ENCODE results near the gene PPP1R18.

Gene PPP1R18

DNA sequence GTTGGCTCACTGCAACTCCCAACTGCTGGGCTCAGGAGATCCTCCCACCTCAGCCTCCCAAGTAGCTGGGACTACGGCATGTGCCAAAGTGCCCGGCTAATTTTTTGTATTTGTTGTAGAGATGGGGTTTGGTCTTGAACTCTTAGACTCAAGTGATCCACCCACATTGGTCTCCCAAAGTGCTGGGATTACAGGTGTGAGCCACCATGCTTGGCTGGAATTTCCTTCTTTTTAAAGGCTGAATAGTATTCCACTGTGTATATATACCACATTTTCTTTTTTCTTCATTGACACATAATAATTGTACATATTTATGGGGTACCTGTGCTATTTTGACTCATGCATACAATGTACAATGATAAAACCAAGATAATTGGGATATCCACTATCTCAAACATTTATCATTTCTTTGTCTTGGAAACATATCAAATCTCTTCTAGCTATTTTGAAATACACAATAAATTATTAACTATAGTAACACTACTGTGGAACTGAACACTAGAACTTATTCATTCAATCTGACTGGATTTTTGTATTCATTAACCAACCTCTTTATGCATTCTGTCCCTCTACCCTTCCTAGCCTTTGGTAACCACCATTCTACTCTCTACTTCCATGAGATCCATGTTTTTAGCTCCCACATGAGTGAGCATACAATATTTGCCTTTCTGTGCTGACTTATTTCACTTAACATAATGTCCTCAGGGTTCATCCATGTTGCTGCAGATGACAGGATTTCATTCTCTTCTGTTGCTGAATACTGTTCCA, 22.8 kb upstream of the PPP1R18 start:
- H3K27ac ChIP-seq = no peak overlapping the region
- TF ChIP-seq CTCF (IDR thresholded peaks at IDR 0.05) = no peak
- H3K9ac ChIP-seq = no peak overlapping the region
- H3K4me1 ChIP-seq = no peaks in the 10 kb centered on the region
- no peak overlapping the region for H3K4me3 ChIP-seq (ENCODE audit: low read depth, low read length)
- no peaks in the 10 kb centered on the region for H3K79me2 ChIP-seq
- no peak overlapping the region for H3K4me2 ChIP-seq (ENCODE audit: low read length)
- H3K9me3 ChIP-seq (ENCODE audit: control insufficient read depth, low read length) = no peaks in the 10 kb centered on the region
- H3K36me3 ChIP-seq (ENCODE audit: control insufficient read depth, insufficient read depth, low read length) = no peaks in the 10 kb centered on the region
- H3K27me3 ChIP-seq (ENCODE audit: control insufficient read depth, insufficient read depth, low read length) = no peaks in the 10 kb centered on the region
- H2AFZ ChIP-seq = no peak overlapping the region

DNA sequence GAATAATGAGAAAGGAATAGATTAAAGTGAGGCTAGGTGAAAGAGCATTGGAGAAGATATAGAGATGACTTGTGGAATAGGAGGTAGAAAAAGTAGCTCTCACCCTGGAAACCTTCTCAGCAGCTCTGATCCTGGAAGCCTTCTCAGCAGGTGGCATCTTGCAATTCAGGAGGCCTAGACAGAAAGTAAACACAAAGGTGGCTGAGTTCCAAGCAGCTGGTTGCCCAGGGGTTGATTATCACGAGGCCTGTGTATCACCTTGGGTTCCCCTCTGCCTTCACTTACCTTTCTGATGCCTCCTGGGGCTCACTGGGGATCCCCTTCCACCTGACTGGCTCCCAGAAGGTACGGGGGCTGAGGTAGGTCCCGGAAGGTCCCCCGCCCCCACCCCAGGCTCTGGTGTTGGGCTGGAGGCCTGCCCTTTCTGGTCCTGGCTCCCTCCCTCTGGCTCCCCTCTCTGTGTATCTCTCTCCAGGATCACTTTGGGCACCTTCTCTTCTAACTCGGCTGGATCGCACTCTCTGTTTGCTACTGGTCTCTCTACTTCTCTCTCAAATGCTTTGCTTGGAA, 20.9 kb upstream of the PPP1R18 start:
- H3K27ac ChIP-seq = no peak overlapping the region
- no peak for TF ChIP-seq CTCF (IDR thresholded peaks at IDR 0.05)

GRCh38 chr6:30705620-30706019, 19.2 kb upstream of the PPP1R18 start:
- Histone ChIP-seq H3K79me2 (no peaks in the 10 kb centered on the region), H2AFZ (no peak overlapping the region), H3K27me3 (ENCODE audit: control insufficient read depth, insufficient read depth, low read length) (no peaks in the 10 kb centered on the region), H3K4me1 (no peaks in the 10 kb centered on the region), H3K9me3 (ENCODE audit: control insufficient read depth, low read length) (no peaks in the 10 kb centered on the region), H3K4me2 (ENCODE audit: low read length) (no peak overlapping the region), H3K4me3 (ENCODE audit: low read depth, low read length) (no peak overlapping the region), H3K36me3 (ENCODE audit: control insufficient read depth, insufficient read depth, low read length) (no peaks in the 10 kb centered on the region), H3K9ac (no peak overlapping the region), H3K27ac (no peak overlapping the region)
- TF ChIP-seq CTCF (IDR thresholded peaks at IDR 0.05) = no peak

More for the DNA sequence above, 20.9 kb upstream of the PPP1R18 start:
- H3K4me1 ChIP-seq = no peaks in the 10 kb centered on the region
- no peaks in the 10 kb centered on the region for H3K27me3 ChIP-seq (ENCODE audit: control insufficient read depth, insufficient read depth, low read length)
- H2AFZ ChIP-seq = no peak overlapping the region
- no peaks in the 10 kb centered on the region for H3K36me3 ChIP-seq (ENCODE audit: control insufficient read depth, insufficient read depth, low read length)
- H3K9ac ChIP-seq = no peak overlapping the region
- H3K4me3 ChIP-seq (ENCODE audit: low read depth, low read length) = no peak overlapping the region
- H3K4me2 ChIP-seq (ENCODE audit: low read length) = no peak overlapping the region
- H3K9me3 ChIP-seq (ENCODE audit: control insufficient read depth, low read length) = no peaks in the 10 kb centered on the region
- H3K79me2 ChIP-seq = no peaks in the 10 kb centered on the region

DNA sequence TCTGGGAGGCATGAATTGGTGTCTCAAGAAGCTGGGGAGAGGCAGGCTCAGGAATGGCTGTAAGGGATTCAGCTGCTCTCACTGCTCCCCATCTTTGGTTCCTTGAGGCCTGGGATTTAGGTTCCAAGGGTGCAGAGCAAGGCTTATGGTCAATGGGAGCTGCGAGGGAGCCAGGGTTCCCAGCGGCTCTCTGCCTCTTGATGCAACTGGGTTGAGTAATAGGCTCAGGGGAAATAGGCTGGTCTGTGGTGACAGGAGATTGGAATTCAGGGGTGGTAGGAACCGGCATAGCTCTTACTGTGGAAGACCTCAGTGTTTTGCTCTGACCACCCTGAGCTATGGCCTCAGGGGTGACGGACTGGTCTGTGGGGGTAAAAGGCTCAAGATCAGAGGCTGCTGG, 17.4 kb upstream of the PPP1R18 start:
- no peaks in the 10 kb centered on the region for H3K27me3 ChIP-seq (ENCODE audit: control insufficient read depth, insufficient read depth, low read length)
- no peak overlapping the region for H3K27ac ChIP-seq
- no peak for TF ChIP-seq CTCF (IDR thresholded peaks at IDR 0.05)
- H3K4me3 ChIP-seq (ENCODE audit: low read depth, low read length) = no peak overlapping the region
- H2AFZ ChIP-seq = no peak overlapping the region
- no peaks in the 10 kb centered on the region for H3K79me2 ChIP-seq
- H3K4me1 ChIP-seq = no peaks in the 10 kb centered on the region
- H3K9me3 ChIP-seq (ENCODE audit: control insufficient read depth, low read length) = no peaks in the 10 kb centered on the region
- H3K36me3 ChIP-seq (ENCODE audit: control insufficient read depth, insufficient read depth, low read length) = no peaks in the 10 kb centered on the region
- no peak overlapping the region for H3K4me2 ChIP-seq (ENCODE audit: low read length)
- H3K9ac ChIP-seq = no peak overlapping the region

GRCh38 chr6:30703011-30703410, 16.6 kb upstream of the PPP1R18 start:
- Histone ChIP-seq H3K79me2 (no peaks in the 10 kb centered on the region), H3K4me2 (ENCODE audit: low read length) (no peak overlapping the region), H3K9ac (no peak overlapping the region), H3K4me3 (ENCODE audit: low read depth, low read length) (no peak overlapping the region), H3K9me3 (ENCODE audit: control insufficient read depth, low read length) (no peaks in the 10 kb centered on the region), H3K36me3 (ENCODE audit: control insufficient read depth, insufficient read depth, low read length) (no peaks in the 10 kb centered on the region), H3K27me3 (ENCODE audit: control insufficient read depth, insufficient read depth, low read length) (no peaks in the 10 kb centered on the region), H3K4me1 (no peaks in the 10 kb centered on the region), H3K27ac (no peak overlapping the region), H2AFZ (no peak overlapping the region)
- no peak for TF ChIP-seq CTCF (IDR thresholded peaks at IDR 0.05)

Measured in parathyroid adenoma (tissue), 2 donors.